NCI-H524 treated with DMSO at 0.1 percent for 48 hours (cell line): ENCODE results near the gene LYPD1.

Experiments used
- DNase-seq: peaks from one replicate; lab custom pipeline; 2025; lab: John Stamatoyannopoulos, UW

The LYPD1 gene

GRCh38 chr2:132595186-132595585, 74.8 kb downstream of the LYPD1 start:
- DNase-seq = no peak
